Lower leg skin (tissue), 3 donors: ENCODE results near the gene ACCSL.

Source experiments
- POLR2A ChIP-seq, 2 donors: fragments of 450-650 bp; IDR thresholded peaks; one replicate each; pipeline ENCODE4 v1.6.1; 2016 to 2017; ENCODE audit warnings: antibody characterized with exemption in 2 of 2, mild to moderate bottlenecking in 1 of 2, moderate library complexity in 1 of 2
- TF ChIP-seq, protein P1 (sequence below), 3 donors: fragments of 450-650 bp; IDR thresholded peaks; one replicate each; pipeline ENCODE4 v1.5.1; 2016; ENCODE audit warnings: antibody characterized with exemption in 3 of 3, mild to moderate bottlenecking in 3 of 3, moderate library complexity in 2 of 3

DNA sequence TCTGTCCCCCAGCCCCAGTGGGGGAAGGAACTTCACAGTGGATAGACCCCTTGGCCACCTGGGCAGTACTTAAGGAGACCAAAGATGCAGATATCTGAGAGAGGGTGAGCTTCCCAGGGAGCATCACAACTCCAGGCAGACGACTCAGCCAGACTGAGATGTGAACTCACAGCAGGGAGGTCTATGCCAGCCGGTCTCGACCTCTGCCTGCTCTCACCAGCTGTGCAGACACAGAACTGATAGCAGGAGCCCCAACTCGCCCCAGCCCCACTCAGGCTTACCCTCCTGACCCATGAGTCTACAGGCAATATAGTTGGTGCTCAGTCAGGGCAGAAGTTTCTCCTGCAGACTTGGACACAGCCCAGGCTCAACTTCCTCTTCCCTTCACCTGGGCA lies 29.7 kb upstream of the ACCSL start:
- TF ChIP-seq, protein P1, sequence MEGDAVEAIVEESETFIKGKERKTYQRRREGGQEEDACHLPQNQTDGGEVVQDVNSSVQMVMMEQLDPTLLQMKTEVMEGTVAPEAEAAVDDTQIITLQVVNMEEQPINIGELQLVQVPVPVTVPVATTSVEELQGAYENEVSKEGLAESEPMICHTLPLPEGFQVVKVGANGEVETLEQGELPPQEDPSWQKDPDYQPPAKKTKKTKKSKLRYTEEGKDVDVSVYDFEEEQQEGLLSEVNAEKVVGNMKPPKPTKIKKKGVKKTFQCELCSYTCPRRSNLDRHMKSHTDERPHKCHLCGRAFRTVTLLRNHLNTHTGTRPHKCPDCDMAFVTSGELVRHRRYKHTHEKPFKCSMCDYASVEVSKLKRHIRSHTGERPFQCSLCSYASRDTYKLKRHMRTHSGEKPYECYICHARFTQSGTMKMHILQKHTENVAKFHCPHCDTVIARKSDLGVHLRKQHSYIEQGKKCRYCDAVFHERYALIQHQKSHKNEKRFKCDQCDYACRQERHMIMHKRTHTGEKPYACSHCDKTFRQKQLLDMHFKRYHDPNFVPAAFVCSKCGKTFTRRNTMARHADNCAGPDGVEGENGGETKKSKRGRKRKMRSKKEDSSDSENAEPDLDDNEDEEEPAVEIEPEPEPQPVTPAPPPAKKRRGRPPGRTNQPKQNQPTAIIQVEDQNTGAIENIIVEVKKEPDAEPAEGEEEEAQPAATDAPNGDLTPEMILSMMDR (IDR thresholded peaks at IDR 0.05), result no peak
- no peak for TF ChIP-seq POLR2A (IDR thresholded peaks at IDR 0.05)
